DMS153 treated with DMSO at 0.1 percent for 48 hours (cell line): ENCODE results near the gene EXD3.
A peak's percentile ranks its signal among the peaks of the same experiment; 100 is the strongest.
"Not testable (repeated sequence)": the region's sequence is repeated elsewhere in the genome, so short reads cannot be mapped to it uniquely, and the experiment has no call there.

Experiments
- DNase-seq: peaks from one replicate; lab custom pipeline; 2025; ENCODE audit not compliant: unreplicated experiment; lab: John Stamatoyannopoulos, UW

EXD3 gene, protein sequence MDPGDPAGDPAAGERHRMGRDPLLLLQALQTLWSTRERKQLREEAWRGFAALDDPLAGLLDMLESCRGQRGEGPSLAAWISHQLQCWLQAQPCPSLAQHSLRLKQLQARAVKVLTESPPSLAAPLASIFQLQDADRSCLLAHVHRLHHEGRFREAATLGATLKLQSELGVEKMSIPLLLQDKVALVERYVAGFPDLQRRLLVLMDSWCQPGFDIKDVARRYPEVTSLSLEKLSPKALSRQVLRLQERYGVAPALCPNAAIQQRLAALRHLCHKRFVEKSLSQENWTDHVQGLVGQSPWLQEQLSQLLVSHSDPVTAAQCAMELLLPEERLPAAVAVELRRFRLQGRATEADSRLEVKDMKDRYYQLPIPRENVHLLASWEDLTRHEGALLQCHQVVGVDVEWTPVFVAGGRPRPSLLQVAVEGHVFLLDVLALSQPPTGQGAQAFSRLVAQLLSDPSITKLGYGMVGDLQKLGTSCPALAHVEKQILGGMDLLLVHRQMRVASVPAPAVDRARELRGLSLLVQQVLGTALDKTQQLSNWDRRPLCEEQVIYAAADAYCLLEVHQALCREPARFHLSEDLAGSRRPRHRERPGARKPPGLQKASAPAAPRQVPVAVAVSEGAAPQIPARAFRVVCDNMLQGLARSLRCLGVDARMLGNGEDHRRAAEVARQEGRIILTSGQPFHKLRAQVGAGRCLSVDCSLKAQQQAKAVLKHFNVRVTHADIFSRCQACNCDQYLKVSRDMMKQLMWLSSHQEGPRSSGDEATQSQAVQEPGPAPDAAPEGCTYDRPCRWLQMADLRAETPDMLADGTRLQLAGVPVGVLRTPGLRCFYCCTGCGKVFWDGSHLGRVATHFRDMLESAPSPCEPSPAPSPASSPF

GRCh38 chr9:137422604-137423513, at the start of gene EXD3, which contains the start of gene NOXA1:
Gene EXD3, minus strand, starts transcription at chr9:137423162. Its CDS starts 27,805 bp downstream, at chr9:137395357.
Gene NOXA1, plus strand, starts transcription at chr9:137423393. Its CDS starts 137 bp downstream, at chr9:137423530.
- DNase-seq, result peak; percentile 88

DNA sequence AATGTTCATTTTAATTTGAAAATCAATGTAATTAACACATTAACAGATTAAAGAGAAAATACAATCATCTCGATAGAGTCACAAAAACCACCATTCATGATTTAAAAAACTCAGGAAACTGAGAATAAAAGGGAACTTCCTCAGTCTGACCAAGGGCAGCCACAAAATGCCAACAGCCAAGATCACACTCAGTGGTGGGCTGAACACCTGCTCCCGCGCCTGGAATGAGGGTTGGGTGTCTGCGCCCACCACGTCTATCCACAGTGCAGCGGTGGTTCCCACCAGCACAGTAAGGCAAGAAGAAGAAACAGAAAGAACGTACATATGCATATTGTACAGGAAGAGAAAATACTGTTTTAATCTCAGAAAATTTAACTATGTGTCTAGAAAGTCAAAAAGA, 47.8 kb upstream of the EXD3 start:
- DNase-seq, result no peak

DNA sequence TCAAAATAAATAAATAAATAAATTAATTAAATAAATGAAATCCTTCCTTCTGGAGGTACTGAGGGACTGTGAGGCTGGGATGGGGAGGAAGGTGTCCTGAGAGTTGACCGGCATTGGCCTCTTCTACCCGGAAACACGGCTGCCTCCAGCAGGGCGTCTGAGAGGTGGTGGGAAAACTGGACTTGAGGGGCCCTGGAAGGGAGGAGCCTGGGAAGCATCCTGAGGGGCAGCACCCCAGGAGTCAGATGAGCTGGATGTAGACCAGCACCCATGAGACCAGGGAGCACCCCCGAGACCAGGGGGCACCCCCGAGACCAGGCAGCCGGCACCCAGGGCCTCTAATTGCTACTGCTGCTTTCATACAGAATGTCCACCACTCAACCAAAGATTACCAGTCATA, 44.9 kb upstream of the EXD3 start:
- no peak for DNase-seq

- no peak for DNase-seq
Observed at GRCh38 chr9:137467161-137467581, 44.2 kb upstream of the EXD3 start.

GRCh38 chr9:137466389-137467085, 43.6 kb upstream of the EXD3 start:
- DNase-seq, result not testable (repeated sequence)

- no peak for DNase-seq
Observed at GRCh38 chr9:137465720-137466388, 42.9 kb upstream of the EXD3 start.

DNA sequence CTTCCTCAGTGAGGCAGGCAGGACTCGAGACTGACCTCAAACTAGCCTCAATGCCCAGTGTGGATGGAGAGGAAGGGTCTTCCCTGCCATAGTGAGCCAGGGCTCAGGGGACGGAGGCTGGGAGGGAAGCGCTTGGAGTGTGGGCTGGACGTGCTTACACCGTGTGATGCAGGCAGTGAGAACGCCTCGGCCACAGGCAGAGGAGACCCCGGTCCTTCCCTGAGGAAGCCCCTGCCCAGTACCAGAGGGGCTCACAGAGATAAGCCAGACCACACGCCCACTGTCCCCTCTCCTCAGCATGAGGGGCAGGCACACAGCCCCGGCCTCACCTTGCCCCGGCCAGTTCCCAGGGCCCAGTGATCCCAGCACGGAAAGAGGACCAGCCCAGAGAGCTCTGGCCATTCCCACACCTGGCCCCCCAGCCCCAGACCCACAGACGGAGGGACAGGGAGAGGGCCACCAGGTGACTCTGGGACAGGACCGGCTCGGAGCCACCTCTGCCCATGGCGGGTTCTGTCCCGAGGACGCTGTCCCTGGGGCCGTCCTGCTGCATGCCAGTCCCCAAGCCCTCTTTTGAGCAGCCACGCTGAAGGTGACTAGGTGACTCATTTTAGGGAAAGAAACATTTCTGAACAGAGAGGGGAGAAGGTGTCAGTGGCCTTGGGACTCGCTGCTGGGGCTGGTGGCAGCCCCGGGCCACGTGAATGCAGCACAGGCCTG, 42.2 kb upstream of the EXD3 start:
- no peak for DNase-seq

DNA sequence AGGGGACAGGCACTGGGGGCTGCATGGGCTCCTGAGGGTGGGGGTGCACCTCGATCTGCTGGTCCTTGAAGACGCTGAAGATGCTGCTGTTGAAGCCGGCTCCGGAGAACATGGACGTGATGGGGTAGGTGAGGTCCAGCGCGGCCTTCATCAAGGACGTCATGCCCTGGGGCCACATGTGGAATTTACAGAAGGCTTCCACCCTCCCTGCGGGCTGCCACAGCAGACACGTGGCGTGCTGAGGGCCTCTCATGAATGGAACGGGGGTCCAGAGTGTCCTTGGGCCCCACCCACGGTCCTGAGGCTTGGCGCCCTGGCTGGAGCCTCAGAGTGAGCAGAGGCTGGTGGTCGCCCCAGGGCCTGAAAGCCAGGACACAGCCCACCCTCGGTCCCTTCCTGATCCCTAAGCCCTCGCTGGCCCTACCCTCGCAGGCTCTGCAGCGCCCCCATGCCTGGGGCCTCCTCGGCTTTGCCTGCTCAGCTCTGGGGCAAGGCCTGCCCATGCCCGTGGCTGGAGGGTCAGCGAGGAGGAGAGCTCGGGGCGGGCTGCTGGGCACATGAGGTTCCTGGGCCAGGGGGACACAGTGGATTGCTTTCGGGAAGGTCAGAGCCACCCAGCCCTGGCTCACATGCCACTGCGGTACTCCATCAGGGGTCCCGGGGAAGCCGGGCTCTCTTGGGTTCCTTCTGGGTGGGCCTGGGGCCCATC, 41.5 kb upstream of the EXD3 start:
- no peak for DNase-seq

DNA sequence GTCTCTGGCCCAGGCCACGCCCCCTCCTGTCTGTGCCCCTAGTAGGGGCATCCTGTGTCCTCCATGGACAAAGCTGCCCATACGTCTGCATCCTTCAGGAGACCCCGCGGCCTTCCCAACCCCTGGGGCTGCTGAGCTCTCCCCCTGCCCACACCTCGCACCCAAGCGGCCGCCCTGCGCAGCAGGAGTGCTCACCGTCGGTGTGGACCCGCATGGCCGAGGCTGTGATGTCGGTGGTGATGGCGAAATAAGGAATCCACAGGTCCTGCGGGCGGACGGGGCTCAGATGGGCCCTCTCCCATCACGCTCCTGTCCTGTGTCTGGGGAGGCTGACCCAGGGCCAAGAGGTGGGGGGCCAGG, 40.9 kb upstream of the EXD3 start:
- no peak for DNase-seq

GRCh38 chr9:137462986-137463930, 40.3 kb upstream of the EXD3 start:
- DNase-seq, result no peak

- no peak for DNase-seq
Observed at GRCh38 chr9:137462396-137462985, 39.5 kb upstream of the EXD3 start.

DNA sequence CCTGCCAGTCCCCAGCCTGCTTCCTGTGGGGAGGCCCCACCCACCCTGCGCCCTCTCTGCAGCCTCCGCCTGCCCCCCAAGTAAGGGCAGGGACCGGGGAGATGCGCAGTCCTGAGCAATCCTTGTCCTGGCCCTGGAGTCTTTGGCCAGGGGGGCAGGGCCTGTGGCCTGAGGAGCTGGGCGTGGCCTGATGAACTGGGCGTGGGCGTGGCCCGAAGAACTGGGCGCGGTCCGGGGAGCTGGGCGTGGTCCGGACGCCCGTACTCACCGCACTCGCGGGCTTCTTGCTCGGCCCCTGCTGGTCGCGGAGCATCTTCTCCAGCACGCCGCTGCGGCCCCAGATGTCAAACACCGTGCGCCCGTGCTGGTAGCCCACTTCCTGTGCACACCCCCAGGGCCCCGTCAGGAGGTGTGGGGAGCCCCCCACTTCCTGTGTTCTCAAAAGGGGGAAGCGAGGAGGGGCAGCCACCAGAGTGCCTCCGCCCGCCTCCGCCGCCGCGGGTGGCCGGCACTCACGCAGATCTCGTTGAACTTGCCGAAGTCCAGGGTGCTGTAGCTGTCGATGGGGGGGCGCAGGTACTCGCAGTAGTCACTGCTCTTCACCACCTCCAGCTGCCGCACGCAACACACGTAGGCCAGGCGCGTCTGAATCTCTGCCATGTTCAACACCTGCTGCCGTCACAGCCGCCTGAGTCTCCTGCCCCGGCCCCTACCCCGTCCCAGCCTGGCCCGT, 38.9 kb upstream of the EXD3 start:
- DNase-seq, result no peak

DNA sequence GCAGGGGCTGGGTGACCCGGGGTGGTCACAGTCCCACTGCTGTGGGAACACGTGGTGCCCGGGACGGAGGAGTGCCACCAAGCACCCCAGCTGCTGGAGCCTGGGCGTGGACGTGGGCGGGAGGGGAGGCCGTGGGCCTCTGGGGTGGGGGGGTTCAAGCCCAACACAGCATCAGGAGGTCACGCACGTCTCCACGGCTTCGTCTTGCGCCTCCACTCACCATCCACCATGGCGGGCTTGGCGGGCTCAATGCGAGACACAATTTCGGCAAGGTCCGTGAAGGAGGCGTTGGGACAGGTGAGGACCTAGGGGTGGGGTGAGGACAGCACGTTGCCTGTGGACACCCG, 38.3 kb upstream of the EXD3 start:
- DNase-seq, result no peak

DNA sequence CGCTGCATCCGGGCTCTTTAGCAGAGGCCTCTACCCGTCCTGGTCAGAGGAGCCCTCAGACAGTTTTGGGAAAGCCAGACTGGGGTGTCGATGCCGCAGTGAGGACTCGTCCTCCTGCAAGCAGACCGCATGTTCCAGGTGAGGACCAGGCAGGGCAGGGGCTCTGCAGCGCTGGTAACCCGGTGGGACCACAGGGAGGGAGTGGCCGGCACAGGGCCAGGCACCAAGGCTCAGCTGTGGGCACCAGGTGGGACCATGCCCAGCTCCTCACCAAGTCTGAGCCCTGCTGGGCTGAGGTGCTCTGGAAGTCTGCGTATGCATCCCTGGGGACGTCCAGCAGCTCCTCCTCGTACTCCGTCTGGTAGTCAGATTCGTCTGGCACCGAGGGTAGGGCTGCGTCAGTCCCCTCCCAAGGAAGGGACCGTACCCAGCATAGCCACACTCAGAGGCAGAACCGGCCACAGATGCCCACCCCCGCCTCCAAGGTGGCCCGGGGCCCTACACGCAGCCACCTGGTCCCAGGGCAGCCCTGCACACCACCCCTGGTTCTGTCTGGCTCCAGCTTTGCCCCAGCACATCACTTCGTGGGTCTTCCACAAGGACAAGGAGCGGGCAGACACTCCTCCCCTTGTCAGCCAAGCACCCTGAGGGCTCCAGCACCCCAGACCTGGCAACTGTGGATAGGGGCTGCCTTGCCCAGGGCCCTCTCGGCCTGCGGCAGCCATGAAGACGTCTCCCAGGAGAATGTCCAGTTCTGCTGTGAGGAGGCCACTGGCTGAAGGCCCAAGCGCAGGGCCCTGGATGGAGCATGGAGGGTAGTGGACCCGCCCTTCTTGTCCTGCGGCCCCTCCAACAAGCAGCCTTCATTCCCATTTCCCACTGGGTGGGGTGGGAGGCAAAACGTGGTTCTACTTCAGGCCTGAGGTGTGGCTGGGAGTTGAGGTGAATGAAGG, 37.7 kb upstream of the EXD3 start:
- no peak for DNase-seq

- DNase-seq, result no peak
Observed at GRCh38 chr9:137459601-137460362, 36.8 kb upstream of the EXD3 start.
